H1 (cell line): ENCODE results near the gene CMSS1. TPM values are rescaled to one million over a fixed set of nuclear protein-coding genes. Genes with fewer than 3 reads are reported as not detected.

Experiments used
- CTCF ChIA-PET: fragments of 300-600 bp; sonication (Branson Sonifier 250); formaldehyde crosslinking; loops from one replicate; lab custom pipeline; 2021; ENCODE audit not compliant: partially characterized antibody; lab: Charles Lee
- POLR2A ChIA-PET: fragments of 300-600 bp; sonication (Branson Sonifier 250); formaldehyde crosslinking; loops from one replicate; lab custom pipeline; 2021; ENCODE audit warnings: inconsistent platforms; ENCODE audit not compliant: partially characterized antibody; lab: Charles Lee
- DNase-seq, 2 experiments: peaks; one replicate each; pipeline versions ENCODE4 v3.0.0 to v3.0.0-alpha.2; 2010 to 2022; ENCODE audit warnings: low spot score in 2 of 2, low read depth in 1 of 2, mixed read lengths in 1 of 2
- FAIRE-seq: peaks from 2 replicates; lab custom pipeline; 2011; peaks lifted over from hg19 to GRCh38; lab: Jason Lieb, UNC
- H2AFZ ChIP-seq: 2 replicates; pipeline ENCODE4 v1.8.1; 2012; ENCODE audit warnings: low read length, inconsistent platforms
- H2AK5ac ChIP-seq: 2 replicates; pipeline ENCODE4 v1.6.1; 2013; ENCODE audit warnings: low read depth, low read length
- H2BK120ac ChIP-seq: replicated peaks from 2 replicates; pipeline ENCODE3; 2013; ENCODE audit warnings: low read depth, low read length, inconsistent platforms
- H2BK12ac ChIP-seq: 2 replicates; pipeline ENCODE4 v1.6.1; 2013; ENCODE audit warnings: low read depth, low read length
- H2BK15ac ChIP-seq: 2 replicates; pipeline ENCODE4 v1.6.1; 2013; ENCODE audit warnings: low read length
- H2BK20ac ChIP-seq: 2 replicates; pipeline ENCODE4 v1.6.1; 2013; ENCODE audit warnings: low read length
- H2BK5ac ChIP-seq: 2 replicates; pipeline ENCODE4 v1.6.1; 2013; ENCODE audit warnings: low read depth, low read length
- H3K14ac ChIP-seq: 2 replicates; pipeline ENCODE4 v1.6.1; 2013; ENCODE audit warnings: inconsistent platforms; ENCODE audit not compliant: insufficient read length
- H3K18ac ChIP-seq: 2 replicates; pipeline ENCODE4 v1.6.1; 2013; ENCODE audit warnings: low read length; ENCODE audit errors: extremely low read depth
- H3K23ac ChIP-seq: 2 replicates; pipeline ENCODE4 v1.6.1; 2013; ENCODE audit warnings: inconsistent platforms; ENCODE audit not compliant: insufficient read length
- H3K23me2 ChIP-seq: 2 replicates; pipeline ENCODE4 v1.6.1; 2013; ENCODE audit warnings: low read depth, low read length
- H3K27ac ChIP-seq: 2 replicates; pipeline ENCODE4 v1.6.1; 2011; ENCODE audit warnings: low read depth, low read length, inconsistent platforms
- H3K27me3 ChIP-seq, 4 experiments: replicated peaks in 1 of 4; 1 replicate in 1 of 4; 2 replicates in 3 of 4; pipeline versions ENCODE4 v1.6.1 to v1.8.1; 2011 to 2013; ENCODE audit warnings: low read length in 3 of 4, mild to moderate bottlenecking in 3 of 4, inconsistent platforms in 2 of 4, mixed read lengths in 2 of 4, moderate library complexity in 1 of 4; ENCODE audit not compliant: control insufficient read depth in 3 of 4, insufficient read depth in 3 of 4; ENCODE audit errors: extremely low read depth in 1 of 4
- H3K36me3 ChIP-seq, 4 experiments: 2 replicates each; pipeline versions ENCODE4 v1.6.1 to v1.8.1; 2011 to 2013; ENCODE audit warnings: mild to moderate bottlenecking in 4 of 4, low read length in 3 of 4, moderate library complexity in 2 of 4, control low read depth in 1 of 4, inconsistent platforms in 1 of 4; ENCODE audit not compliant: insufficient read depth in 4 of 4, control insufficient read depth in 2 of 4
- H3K4ac ChIP-seq: replicated peaks from 2 replicates; pipeline ENCODE3; 2013; ENCODE audit warnings: low read length, low read depth, mixed read lengths, inconsistent platforms; ENCODE audit not compliant: insufficient read length
- H3K4me1 ChIP-seq, 4 experiments: replicated peaks in 1 of 4; 1 replicate in 1 of 4; 2 replicates in 3 of 4; pipeline versions ENCODE4 v1.6.1 to v1.8.1; 2011 to 2013; ENCODE audit warnings: low read length in 3 of 4, inconsistent platforms in 2 of 4, mixed read lengths in 1 of 4; ENCODE audit not compliant: insufficient read depth in 4 of 4, control insufficient read depth in 3 of 4
- H3K4me2 ChIP-seq, 2 experiments: 2 replicates each; pipeline versions ENCODE4 v1.6.1 to v1.8.1; 2011 to 2013; ENCODE audit warnings: low read depth in 2 of 2, low read length in 2 of 2, control low read depth in 1 of 2, inconsistent platforms in 1 of 2, mild to moderate bottlenecking in 1 of 2; ENCODE audit not compliant: insufficient read depth in 1 of 2
- H3K4me3 ChIP-seq, 4 experiments: fragments of 200-600, 300-600 bp in 1 of 4; sonication (generic), shearing (Covaris generic), sonication (Bioruptor Twin) in 1 of 4; 2 replicates each; pipeline versions ENCODE4 v1.5.1 to v1.8.1; 2011 to 2016; ENCODE audit warnings: low read length in 4 of 4, low read depth in 3 of 4, control low read depth in 2 of 4, inconsistent platforms in 2 of 4, mild to moderate bottlenecking in 2 of 4, mixed read lengths in 1 of 4, moderate library complexity in 1 of 4; ENCODE audit not compliant: insufficient read depth in 2 of 4; ENCODE audit errors: extremely low read depth in 1 of 4
- H3K56ac ChIP-seq: replicated peaks from 2 replicates; pipeline ENCODE3; 2013; ENCODE audit warnings: low read depth, mild to moderate bottlenecking, mixed read lengths, low read length, inconsistent platforms; ENCODE audit not compliant: insufficient read length
- H3K79me1 ChIP-seq: 2 replicates; pipeline ENCODE4 v1.6.1; 2013; ENCODE audit warnings: low read depth, low read length, control low read depth
- H3K79me2 ChIP-seq, 2 experiments: 2 replicates each; pipeline versions ENCODE4 v1.6.1 to v1.8.1; 2012 to 2013; ENCODE audit warnings: low read length in 2 of 2, mild to moderate bottlenecking in 2 of 2, inconsistent platforms in 1 of 2; ENCODE audit not compliant: insufficient read depth in 2 of 2, control insufficient read depth in 1 of 2
- H3K9ac ChIP-seq, 4 experiments: replicated peaks in 1 of 4; 1 replicate in 1 of 4; 2 replicates in 3 of 4; pipeline versions ENCODE4 v1.6.1 to v1.8.1; 2011 to 2013; ENCODE audit warnings: low read depth in 3 of 4, low read length in 3 of 4, control low read depth in 2 of 4, mild to moderate bottlenecking in 2 of 4, moderate library complexity in 2 of 4, inconsistent platforms in 1 of 4; ENCODE audit errors: extremely low read depth in 1 of 4
- H3K9me3 ChIP-seq, 2 experiments: 2 replicates each; pipeline versions ENCODE4 v1.6.1 to v1.8.1; 2012 to 2013; ENCODE audit warnings: mild to moderate bottlenecking in 2 of 2, moderate library complexity in 2 of 2, control low read depth in 1 of 2, inconsistent platforms in 1 of 2, low read depth in 1 of 2, low read length in 1 of 2, mixed read lengths in 1 of 2; ENCODE audit not compliant: insufficient read depth in 2 of 2
- H4K20me1 ChIP-seq, 2 experiments: replicated peaks in 1 of 2; 2 replicates each; pipeline versions ENCODE3 to v1.8.1; 2011 to 2013; ENCODE audit warnings: inconsistent platforms in 2 of 2, low read length in 2 of 2, mild to moderate bottlenecking in 1 of 2; ENCODE audit not compliant: insufficient read depth in 2 of 2, control insufficient read depth in 1 of 2
- H4K5ac ChIP-seq: 2 replicates; pipeline ENCODE4 v1.6.1; 2013; ENCODE audit warnings: low read length, low read depth, mixed read lengths, inconsistent platforms; ENCODE audit not compliant: insufficient read length
- H4K8ac ChIP-seq: 2 replicates; pipeline ENCODE4 v1.8.0; 2013; ENCODE audit warnings: mild to moderate bottlenecking, moderate library complexity, low read length, inconsistent platforms; ENCODE audit not compliant: insufficient read depth; ENCODE audit errors: extremely low read depth
- H4K91ac ChIP-seq: replicated peaks from 2 replicates; pipeline ENCODE3; 2013; ENCODE audit warnings: low read length, mixed read lengths, inconsistent platforms; ENCODE audit not compliant: insufficient read length
- BACH1 ChIP-seq: IDR thresholded peaks from 2 replicates; pipeline ENCODE4 v1.6.1; 2012; ENCODE audit warnings: low read length, improper control_type of control experiment
- GABPA ChIP-seq: IDR thresholded peaks from 2 replicates; pipeline ENCODE4 v1.6.1; 2011; ENCODE audit warnings: mild to moderate bottlenecking, low read length, moderate library complexity, borderline replicate concordance; ENCODE audit not compliant: insufficient read depth
- HDAC2 ChIP-seq, 2 experiments: fragments of 300-600 bp in 1 of 2; sonication (generic) in 1 of 2; IDR thresholded peaks; 2 replicates each; pipeline ENCODE4 v1.6.1; 2011 to 2012; ENCODE audit warnings: low read depth in 2 of 2, low read length in 2 of 2, mild to moderate bottlenecking in 2 of 2, moderate library complexity in 2 of 2, borderline replicate concordance in 1 of 2, inconsistent platforms in 1 of 2
- JUN ChIP-seq: IDR thresholded peaks from 2 replicates; pipeline ENCODE4 v1.6.1; 2011; ENCODE audit warnings: low read depth, mild to moderate bottlenecking, improper control_type of control experiment, low read length
- JUND ChIP-seq: IDR thresholded peaks from 2 replicates; pipeline ENCODE4 v1.6.1; 2011; ENCODE audit warnings: mild to moderate bottlenecking, improper control_type of control experiment, low read length
- RNF2 ChIP-seq: fragments of 200-900, 300-1000 bp; sonication (generic); IDR thresholded peaks from 2 replicates; pipeline ENCODE4 v1.7.1; 2016; ENCODE audit warnings: borderline replicate concordance, low read depth, mild to moderate bottlenecking, antibody characterized with exemption, low read length; ENCODE audit not compliant: poor library complexity, severe bottlenecking; ENCODE audit errors: missing control alignments
- SAP30 ChIP-seq: fragments of 300-600 bp; sonication (generic); IDR thresholded peaks from 2 replicates; pipeline ENCODE4 v1.7.1; 2012; ENCODE audit warnings: low read length, moderate library complexity, mild to moderate bottlenecking, inconsistent platforms; ENCODE audit not compliant: insufficient read depth, insufficient replicate concordance
- SIN3A ChIP-seq, 2 experiments: IDR thresholded peaks in 1 of 2; conservative IDR thresholded peaks in 1 of 2; 2 replicates each; pipeline ENCODE4 v1.6.1; 2011 to 2012; ENCODE audit warnings: low read length in 2 of 2, improper control_type of control experiment in 1 of 2, low read depth in 1 of 2, mild to moderate bottlenecking in 1 of 2
- SP4 ChIP-seq: IDR thresholded peaks from 2 replicates; pipeline ENCODE4 v1.6.1; 2012; ENCODE audit warnings: low read length, inconsistent platforms
- TAF7 ChIP-seq: optimal IDR thresholded peaks from 2 replicates; pipeline ENCODE3; 2011; ENCODE audit warnings: low read depth, mild to moderate bottlenecking, inconsistent platforms, low read length, moderate library complexity, borderline replicate concordance
- ZNF274 ChIP-seq: IDR thresholded peaks from 2 replicates; pipeline ENCODE4 v1.7.0; 2012; ENCODE audit warnings: low read length, borderline replicate concordance; ENCODE audit errors: extremely low read depth
- WGBS, 2 experiments: shearing (Covaris generic) in 1 of 2; methylation state at CpG; one replicate each; pipeline versions ENCODE4 v1.1.6 to v1.1.7; 2013 to 2015; ENCODE audit warnings: low lambda C conversion rate in 2 of 2, mixed read lengths in 2 of 2, inconsistent platforms in 1 of 2, low coverage in 1 of 2, missing lambda C conversion rate in 1 of 2; ENCODE audit not compliant: insufficient replicate concordance in 2 of 2, insufficient coverage in 1 of 2, insufficient read length in 1 of 2; ENCODE audit errors: extremely low coverage in 1 of 2, missing lambda C conversion rate in 1 of 2; 5-methylcytosine and 5-hydroxymethylcytosine counted together
- polyA plus RNA-seq, 7 experiments: library from polyadenylated mRNA; depleted of rRNA in 3 of 7; stranded (reverse) in 5 of 7; unstranded in 2 of 7; fragments of >200 nt in 5 of 7; fragments of 200-250 nt in 2 of 7; gene quantifications; 1 replicate in 5 of 7; 2 replicates in 1 of 7; 4 replicates in 1 of 7; pipeline versions ENCODE4 v1.2.1 to v1.2.3, GENCODE V29; 2011 to 2013; ENCODE audit warnings: missing spikeins in 2 of 7, mixed read lengths in 2 of 7
- total RNA-seq: library from RNA; stranded (reverse); fragmentation: NEBNext Ultra II Directional; extraction: Animal tissue kit (Norgen Biotek cat#: 25700); gene quantifications from 2 replicates; pipeline ENCODE4 v1.2.1, GENCODE V29; 2021
- TF ChIP-seq, protein P1 (sequence below): IDR thresholded peaks from 2 replicates; pipeline ENCODE4 v1.6.1; 2011; ENCODE audit warnings: low read length, improper control_type of control experiment

The CMSS1 gene
- total and polyA plus RNA-seq, 2 of the 8 experiments (the other 6 are each of a cell fraction or from before 2014, with no cell fraction given): 15.2 to 75.1 TPM

DNA sequence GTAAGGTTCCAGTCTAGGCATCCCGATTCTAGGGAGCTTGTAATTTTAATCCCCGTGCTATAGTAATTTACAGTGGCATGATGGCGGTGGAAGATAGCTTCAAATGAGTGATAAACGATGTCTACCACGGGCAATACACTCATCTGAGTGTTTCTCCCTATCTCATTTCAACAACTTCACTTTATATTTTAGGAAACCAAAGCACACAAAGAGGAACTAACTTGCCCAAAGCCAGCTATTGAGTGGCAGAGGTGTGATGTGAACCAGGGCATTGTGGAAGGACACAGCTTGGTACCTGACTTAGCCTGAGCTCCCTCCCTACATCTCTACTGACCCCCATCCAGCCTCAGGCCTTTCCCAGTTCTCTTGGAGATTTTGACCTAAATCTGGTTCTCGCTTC lies 313.6 kb downstream of the CMSS1 start:
- H3K27me3 ChIP-seq: no peaks in the 10 kb centered on the region
- H3K79me2 ChIP-seq: no peaks in the 10 kb centered on the region
- no peaks in the 10 kb centered on the region for H3K9me3 ChIP-seq
- H4K91ac ChIP-seq: no peak overlapping the region
- H4K5ac ChIP-seq: no peak overlapping the region
- no peak overlapping the region for H4K8ac ChIP-seq
- H3K18ac ChIP-seq: no peak overlapping the region
- H2AK5ac ChIP-seq: no peak overlapping the region
- H3K9ac ChIP-seq: no peak overlapping the region
- no peaks in the 10 kb centered on the region for H3K79me1 ChIP-seq
- H3K14ac ChIP-seq: no peak overlapping the region
- H2AFZ ChIP-seq: no peak overlapping the region
- POLR2A ChIA-PET: no interaction called here
- no peak overlapping the region for H3K4me2 ChIP-seq
- no peak overlapping the region for H3K4ac ChIP-seq
- no peak overlapping the region for H2BK15ac ChIP-seq
- no peak overlapping the region for H3K23ac ChIP-seq
- H3K36me3 ChIP-seq: no peaks in the 10 kb centered on the region
- H2BK20ac ChIP-seq: no peak overlapping the region
- H3K4me3 ChIP-seq: no peak overlapping the region
- no peak overlapping the region for H2BK120ac ChIP-seq
- H4K20me1 ChIP-seq: no peaks in the 10 kb centered on the region
- H3K56ac ChIP-seq: no peak overlapping the region
- WGBS, 2 experiments: 97% methylated on average over 6 of the region's 6 CpGs; no CpG with 5 or more reads in 1 of the 2 experiments
- H3K4me1 ChIP-seq: no peaks in the 10 kb centered on the region
- H3K27ac ChIP-seq: no peak overlapping the region
- H2BK12ac ChIP-seq: no peak overlapping the region
- CTCF ChIA-PET: interaction anchor here (1.1 to 1.8 kb wide), 5 partner anchors 14 to 323 kb away, joined by 3 to 5 read pairs (median 3); no protein-coding TSS in a partner anchor
- H3K23me2 ChIP-seq: no peaks in the 10 kb centered on the region
- no peak overlapping the region for H2BK5ac ChIP-seq
- DNase-seq: no peak
- FAIRE-seq: no peak
- no peak for TF ChIP-seq ZNF274
- no peak for TF ChIP-seq JUN
- TF ChIP-seq, protein P1, sequence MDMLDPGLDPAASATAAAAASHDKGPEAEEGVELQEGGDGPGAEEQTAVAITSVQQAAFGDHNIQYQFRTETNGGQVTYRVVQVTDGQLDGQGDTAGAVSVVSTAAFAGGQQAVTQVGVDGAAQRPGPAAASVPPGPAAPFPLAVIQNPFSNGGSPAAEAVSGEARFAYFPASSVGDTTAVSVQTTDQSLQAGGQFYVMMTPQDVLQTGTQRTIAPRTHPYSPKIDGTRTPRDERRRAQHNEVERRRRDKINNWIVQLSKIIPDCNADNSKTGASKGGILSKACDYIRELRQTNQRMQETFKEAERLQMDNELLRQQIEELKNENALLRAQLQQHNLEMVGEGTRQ: no peak
- TF ChIP-seq GABPA: no peak
- no peak for TF ChIP-seq TAF7
- no peak for TF ChIP-seq BACH1
- no peak for TF ChIP-seq JUND
- no peak for TF ChIP-seq SP4
- TF ChIP-seq SAP30: no peak
- no peak for TF ChIP-seq SIN3A (conservative IDR thresholded peaks at IDR 0.05 in 1 of 2, IDR thresholded peaks at IDR 0.05 in 1 of 2; ENCODE audit: low read depth in 1 of 2, low read length in 2 of 2)
- no peak for TF ChIP-seq RNF2
- no peak for TF ChIP-seq HDAC2 (IDR thresholded peaks at IDR 0.05; ENCODE audit: borderline replicate concordance in 1 of 2, low read depth in 2 of 2, low read length in 2 of 2)
